Neural cell (in vitro differentiated cells): ENCODE measurements around the gene LILRB5. TPM values are rescaled to one million over a fixed set of nuclear protein-coding genes. Genes with fewer than 3 reads are reported as not detected.
"Not testable (repeated sequence)": the region's sequence is repeated elsewhere in the genome, so short reads cannot be mapped to it uniquely, and the experiment has no call there.

Source experiments
- H2AFZ ChIP-seq: fragments of 200-600, 300-800 bp; sonication (generic), shearing (Covaris generic); 2 replicates; pipeline ENCODE4 v1.6.0; 2014; ENCODE audit warnings: low read depth, mild to moderate bottlenecking, antibody characterized with exemption, low read length, moderate library complexity
- H3F3A ChIP-seq: fragments of 200-600 bp; shearing (Covaris generic); 2 replicates; pipeline ENCODE4 v1.6.1; 2016; ENCODE audit warnings: mild to moderate bottlenecking, moderate library complexity, mixed read lengths, antibody characterized with exemption, low read length; ENCODE audit not compliant: insufficient read depth, poor library complexity, severe bottlenecking
- H3K27ac ChIP-seq: fragments of 200-600, 300-800 bp; sonication (generic), shearing (Covaris generic); 2 replicates; pipeline ENCODE4 v1.5.1; 2014; ENCODE audit warnings: mild to moderate bottlenecking, low read length, moderate library complexity
- H3K27me3 ChIP-seq: fragments of 300-800, 200-600 bp; sonication (generic), shearing (Covaris generic); 2 replicates; pipeline ENCODE4 v1.6.0; 2014; ENCODE audit warnings: mild to moderate bottlenecking, low read depth, low read length, moderate library complexity; ENCODE audit not compliant: insufficient read depth
- H3K36me3 ChIP-seq: fragments of 300-800, 200-600 bp; sonication (generic), shearing (Covaris generic); 2 replicates; pipeline ENCODE4 v1.5.1; 2014; ENCODE audit warnings: mild to moderate bottlenecking, antibody characterized with exemption, low read length, moderate library complexity; ENCODE audit not compliant: insufficient read depth
- H3K4me2 ChIP-seq: fragments of 300-800, 200-600 bp; sonication (generic), shearing (Covaris generic); 2 replicates; pipeline ENCODE4 v1.6.0; 2014; ENCODE audit warnings: mild to moderate bottlenecking, low read length
- H3K4me3 ChIP-seq: fragments of 300-800, 200-600 bp; sonication (generic), shearing (Covaris generic); 2 replicates; pipeline ENCODE4 v1.5.1; 2014; ENCODE audit warnings: mild to moderate bottlenecking, low read length, moderate library complexity
- H3K79me2 ChIP-seq: fragments of 200-600 bp; shearing (Covaris generic); replicated peaks from 2 replicates; pipeline ENCODE4 v1.6.0; 2014; ENCODE audit warnings: mild to moderate bottlenecking, low read length, moderate library complexity; ENCODE audit not compliant: insufficient read depth
- H3K9ac ChIP-seq: fragments of 300-800, 200-600 bp; sonication (generic), shearing (Covaris generic); 2 replicates; pipeline ENCODE4 v1.6.1; 2016; ENCODE audit warnings: mild to moderate bottlenecking, low read length, mixed read lengths
- H3K9me2 ChIP-seq: fragments of 200-600 bp; shearing (Covaris generic); 2 replicates; pipeline ENCODE4 v1.6.1; 2016; ENCODE audit warnings: mild to moderate bottlenecking, low read length, mixed read lengths; ENCODE audit not compliant: insufficient read depth
- H3K9me3 ChIP-seq: fragments of 200-600, 300-800 bp; sonication (generic), shearing (Covaris generic); 2 replicates; pipeline ENCODE4 v1.6.1; 2016; ENCODE audit warnings: mild to moderate bottlenecking, mixed run types, low read length, moderate library complexity, mixed read lengths
- H4K20me1 ChIP-seq: fragments of 200-600 bp; shearing (Covaris generic); 2 replicates; pipeline ENCODE4 v1.6.1; 2016; ENCODE audit warnings: mild to moderate bottlenecking, mixed run types; ENCODE audit not compliant: insufficient read depth
- CTCF ChIP-seq: fragments of 450-650 bp; IDR thresholded peaks from 2 replicates; pipeline ENCODE4 v1.5.1; 2014; ENCODE audit warnings: antibody characterized with exemption, mild to moderate bottlenecking, moderate library complexity; ENCODE audit not compliant: poor library complexity, severe bottlenecking
- EP300 ChIP-seq: fragments of 450-650 bp; conservative IDR thresholded peaks from 2 replicates; pipeline ENCODE4 v1.6.1; 2014; ENCODE audit warnings: antibody characterized with exemption, mild to moderate bottlenecking, moderate library complexity; ENCODE audit not compliant: poor library complexity, severe bottlenecking
- EZH2 ChIP-seq: fragments of 200-600, 300-800 bp; shearing (Covaris generic), sonication (generic); IDR thresholded peaks from 2 replicates; pipeline ENCODE4 v1.6.1; 2014; ENCODE audit warnings: antibody characterized with exemption, low read length, borderline replicate concordance, mild to moderate bottlenecking; ENCODE audit not compliant: insufficient read depth, poor library complexity, severe bottlenecking
- MXI1 ChIP-seq: fragments of 450-650 bp; conservative IDR thresholded peaks from 2 replicates; pipeline ENCODE4 v1.6.1; 2014; ENCODE audit warnings: antibody characterized with exemption, mild to moderate bottlenecking; ENCODE audit not compliant: poor library complexity, severe bottlenecking
- POLR2AphosphoS5 ChIP-seq: IDR thresholded peaks from 2 replicates; pipeline ENCODE4 v1.6.1; 2012
- RAD21 ChIP-seq: fragments of 450-650 bp; conservative IDR thresholded peaks from 2 replicates; pipeline ENCODE4 v1.6.1; 2014; ENCODE audit warnings: antibody characterized with exemption, mild to moderate bottlenecking, moderate library complexity
- REST ChIP-seq: IDR thresholded peaks from 2 replicates; pipeline ENCODE4 v1.6.1; 2012; ENCODE audit warnings: borderline replicate concordance
- SMC3 ChIP-seq: fragments of 450-650 bp; conservative IDR thresholded peaks from 2 replicates; pipeline ENCODE4 v1.6.1; 2014; ENCODE audit warnings: antibody characterized with exemption, mild to moderate bottlenecking, moderate library complexity; ENCODE audit not compliant: poor library complexity
- TAF1 ChIP-seq: IDR thresholded peaks from 2 replicates; pipeline ENCODE4 v1.6.1; 2012; ENCODE audit warnings: low read depth
- polyA plus RNA-seq: library from polyadenylated mRNA; depleted of rRNA; stranded (reverse); fragments of >200 nt; gene quantifications from 2 replicates; pipeline ENCODE4 v1.2.3, GENCODE V29; 2014

Gene LILRB5
- polyA plus RNA-seq, 1 donor from 2014 or later, result not detected

- no peak for TF ChIP-seq TAF1
- TF ChIP-seq POLR2AphosphoS5, result no peak
- Histone ChIP-seq H3K27ac (no peak overlapping the region), H4K20me1 (peaks cover 13% of the 10 kb centered on the region), H3K9me3 (no peaks in the 10 kb centered on the region), H3K4me3 (no peak overlapping the region), H3K9me2 (no peaks in the 10 kb centered on the region), H3K27me3 (no peaks in the 10 kb centered on the region), H3F3A (no peaks in the 10 kb centered on the region), H3K79me2 (peaks cover 31% of the 10 kb centered on the region), H3K36me3 (no peaks in the 10 kb centered on the region), H2AFZ (no peak overlapping the region), H3K9ac (no peak overlapping the region), H3K4me2 (no peak overlapping the region)
These were observed 49.4 kb downstream of the LILRB5 start for GRCh38 chr19:54207676-54207982.

GRCh38 chr19:54207193-54207592 lies 49.9 kb downstream of the LILRB5 start:
- H3K9ac ChIP-seq, H3K27me3 ChIP-seq, H3F3A ChIP-seq, H3K4me3 ChIP-seq, H3K9me3 ChIP-seq, H3K27ac ChIP-seq, H3K4me2 ChIP-seq, H3K36me3 ChIP-seq, H3K9me2 ChIP-seq, H2AFZ ChIP-seq: not testable (repeated sequence)
- peaks cover 13% of the 10 kb centered on the region for H4K20me1 ChIP-seq
- H3K79me2 ChIP-seq, result peaks cover 35% of the 10 kb centered on the region

- Histone ChIP-seq H3K79me2 (peaks cover 39% of the 10 kb centered on the region), H3K27ac (no peak overlapping the region), H3K27me3 (no peaks in the 10 kb centered on the region), H3K9me2 (no peaks in the 10 kb centered on the region), H4K20me1 (peaks cover 13% of the 10 kb centered on the region), H3K9ac (no peak overlapping the region), H3K9me3 (no peaks in the 10 kb centered on the region), H3F3A (no peaks in the 10 kb centered on the region), H3K4me2 (no peak overlapping the region), H3K36me3 (no peaks in the 10 kb centered on the region), H3K4me3 (no peak overlapping the region), H2AFZ (no peak overlapping the region)
- TF ChIP-seq EZH2 (no peak), TAF1 (no peak), MXI1 (no peak), POLR2AphosphoS5 (no peak), RAD21 (no peak), CTCF (no peak), EP300 (no peak), SMC3 (no peak), REST (no peak)
These were observed 50.3 kb downstream of the LILRB5 start for GRCh38 chr19:54206831-54207177.
